Measurements from ENCODE around the gene FITM2. TPM values are rescaled to one million over a fixed set of nuclear protein-coding genes. Genes with fewer than 3 reads are reported as not detected.

The FITM2 gene
- total RNA-seq, 2 experiments from 2014 or later: 1.7 to 2.1 TPM

- H3K27ac Mint-ChIP-seq: no peak overlapping the region
- CTCF ChIA-PET: no interaction called here
- intact Hi-C loops (cut with micrococcal nuclease): no loop called here
- no peaks in the 10 kb centered on the region for H3K9me3 Mint-ChIP-seq
- peaks cover 3% of the 10 kb centered on the region for H3K36me3 Mint-ChIP-seq (ENCODE audit: low read depth)
- H3K27me3 Mint-ChIP-seq (ENCODE audit: low read depth): no peaks in the 10 kb centered on the region
- H3K4me1 Mint-ChIP-seq (ENCODE audit: low read depth): peaks cover 5% of the 10 kb centered on the region
- no peak for DNase-seq
- no peak overlapping the region for H3K4me3 Mint-ChIP-seq
Measured at GRCh38 chr20:44297721-44298120, 13.3 kb downstream of the FITM2 start.

- H3K27me3 Mint-ChIP-seq (ENCODE audit: low read depth): no peaks in the 10 kb centered on the region
- H3K36me3 Mint-ChIP-seq (ENCODE audit: low read depth): peaks cover 3% of the 10 kb centered on the region
- intact Hi-C loops (cut with micrococcal nuclease): no loop called here
- peaks cover 5% of the 10 kb centered on the region for H3K4me1 Mint-ChIP-seq (ENCODE audit: low read depth)
- H3K4me3 Mint-ChIP-seq: no peak overlapping the region
- CTCF ChIA-PET: interaction anchor here (0.7 to 1.2 kb wide), 2 partner anchors 15 to 99 kb away, joined by 3 to 4 read pairs; partner anchors contain the start of gene FITM2
- DNase-seq: no peak
- H3K9me3 Mint-ChIP-seq: no peaks in the 10 kb centered on the region
- H3K27ac Mint-ChIP-seq: no peak overlapping the region
Measured at GRCh38 chr20:44296011-44296410, 15.0 kb downstream of the FITM2 start.

- Mint-ChIP-seq H3K36me3 (ENCODE audit: low read depth) (peaks cover 9% of the 10 kb centered on the region), H3K27ac (no peak overlapping the region), H3K9me3 (peaks cover 3% of the 10 kb centered on the region), H3K4me1 (ENCODE audit: low read depth) (peaks cover 2% of the 10 kb centered on the region), H3K4me3 (no peak overlapping the region), H3K27me3 (ENCODE audit: low read depth) (no peaks in the 10 kb centered on the region)
- no peak for DNase-seq
- intact Hi-C loops (cut with micrococcal nuclease): no loop called here
- CTCF ChIA-PET: no interaction called here
Measured at GRCh38 chr20:44291754-44292153, 19.2 kb downstream of the FITM2 start.

GRCh38 chr20:44288252-44288651, 22.8 kb downstream of the FITM2 start:
- CTCF ChIA-PET: no interaction called here
- H3K27me3 Mint-ChIP-seq (ENCODE audit: low read depth): no peaks in the 10 kb centered on the region
- peaks cover 7% of the 10 kb centered on the region for H3K36me3 Mint-ChIP-seq (ENCODE audit: low read depth)
- no peak for DNase-seq
- H3K27ac Mint-ChIP-seq: no peak overlapping the region
- peaks cover 3% of the 10 kb centered on the region for H3K9me3 Mint-ChIP-seq
- no peak overlapping the region for H3K4me3 Mint-ChIP-seq
- no peaks in the 10 kb centered on the region for H3K4me1 Mint-ChIP-seq (ENCODE audit: low read depth)
- intact Hi-C loops (cut with micrococcal nuclease): no loop called here

GRCh38 chr20:44287272-44288097, 23.5 kb downstream of the FITM2 start:
- Mint-ChIP-seq H3K4me1 (ENCODE audit: low read depth) (no peaks in the 10 kb centered on the region), H3K27ac (no peak overlapping the region)
- CTCF ChIA-PET: no interaction called here

GRCh38 chr20:44284032-44284431, 27.0 kb downstream of the FITM2 start:
- no peaks in the 10 kb centered on the region for H3K27me3 Mint-ChIP-seq (ENCODE audit: low read depth)
- no peak overlapping the region for H3K27ac Mint-ChIP-seq
- H3K4me1 Mint-ChIP-seq (ENCODE audit: low read depth): no peaks in the 10 kb centered on the region
- H3K36me3 Mint-ChIP-seq (ENCODE audit: low read depth): peaks cover 7% of the 10 kb centered on the region
- H3K4me3 Mint-ChIP-seq: no peak overlapping the region
- CTCF ChIA-PET: interaction anchor here (0.6 to 1.0 kb wide), 2 partner anchors 8 to 901 kb away, joined by 3 to 4 read pairs; no protein-coding TSS in a partner anchor
- intact Hi-C loops (cut with micrococcal nuclease): no loop called here
- H3K9me3 Mint-ChIP-seq: peaks cover 3% of the 10 kb centered on the region
- no peak for DNase-seq

More at GRCh38 chr20:44287272-44288097, 23.5 kb downstream of the FITM2 start:
- peaks cover 7% of the 10 kb centered on the region for H3K36me3 Mint-ChIP-seq (ENCODE audit: low read depth)
- intact Hi-C loops (cut with micrococcal nuclease): no loop called here
- no peaks in the 10 kb centered on the region for H3K27me3 Mint-ChIP-seq (ENCODE audit: low read depth)
- no peak overlapping the region for H3K4me3 Mint-ChIP-seq
- H3K9me3 Mint-ChIP-seq: peaks cover 3% of the 10 kb centered on the region
- no peak for DNase-seq

GRCh38 chr20:44282192-44282591, 28.8 kb downstream of the FITM2 start:
- Mint-ChIP-seq H3K27me3 (ENCODE audit: low read depth) (no peaks in the 10 kb centered on the region), H3K27ac (no peak overlapping the region), H3K4me1 (ENCODE audit: low read depth) (no peaks in the 10 kb centered on the region), H3K4me3 (no peak overlapping the region), H3K36me3 (ENCODE audit: low read depth) (no peaks in the 10 kb centered on the region), H3K9me3 (no peaks in the 10 kb centered on the region)
- intact Hi-C loops (cut with micrococcal nuclease): no loop called here
- DNase-seq: no peak
- CTCF ChIA-PET: interaction anchor here (0.9 kb wide), 1 partner anchor 29 kb away, joined by 3 read pairs; the partner anchor contains the start of gene FITM2

GRCh38 chr20:44280387-44280786, 30.6 kb downstream of the FITM2 start:
- no peak for DNase-seq
- CTCF ChIA-PET: interaction anchor here (1.3 kb wide), 1 partner anchor 30 kb away, joined by 3 read pairs; the partner anchor contains the start of gene FITM2
- H3K36me3 Mint-ChIP-seq (ENCODE audit: low read depth): no peaks in the 10 kb centered on the region
- no peak overlapping the region for H3K27ac Mint-ChIP-seq
- no peaks in the 10 kb centered on the region for H3K9me3 Mint-ChIP-seq
- H3K4me1 Mint-ChIP-seq (ENCODE audit: low read depth): no peaks in the 10 kb centered on the region
- no peak overlapping the region for H3K4me3 Mint-ChIP-seq
- H3K27me3 Mint-ChIP-seq (ENCODE audit: low read depth): no peaks in the 10 kb centered on the region
- intact Hi-C loops (cut with micrococcal nuclease): no loop called here

GRCh38 chr20:44279228-44279627, 31.8 kb downstream of the FITM2 start:
- intact Hi-C loops (cut with micrococcal nuclease): no loop called here
- Mint-ChIP-seq H3K4me3 (no peak overlapping the region), H3K27ac (no peak overlapping the region), H3K36me3 (ENCODE audit: low read depth) (no peaks in the 10 kb centered on the region), H3K9me3 (no peaks in the 10 kb centered on the region), H3K27me3 (ENCODE audit: low read depth) (no peaks in the 10 kb centered on the region), H3K4me1 (ENCODE audit: low read depth) (no peaks in the 10 kb centered on the region)
- no peak for DNase-seq
- CTCF ChIA-PET: interaction anchor here (1.3 kb wide), 1 partner anchor 62 kb away, joined by 4 read pairs; no protein-coding TSS in a partner anchor

GRCh38 chr20:44274303-44275017, 36.5 kb downstream of the FITM2 start:
- Mint-ChIP-seq H3K4me3 (no peak overlapping the region), H3K36me3 (ENCODE audit: low read depth) (peaks cover 1% of the 10 kb centered on the region), H3K9me3 (no peaks in the 10 kb centered on the region), H3K27ac (no peak overlapping the region), H3K27me3 (ENCODE audit: low read depth) (no peaks in the 10 kb centered on the region), H3K4me1 (ENCODE audit: low read depth) (no peaks in the 10 kb centered on the region)
- DNase-seq: no peak
- CTCF ChIA-PET: interaction anchor here (1.7 kb wide), 1 partner anchor 57 kb away, joined by 5 read pairs; no protein-coding TSS in a partner anchor
- intact Hi-C loops (cut with micrococcal nuclease): loop anchor here (5.0 kb wide), 1 partner anchor 57 kb away; no protein-coding TSS in a partner anchor

- intact Hi-C loops (cut with micrococcal nuclease): loop anchor here (5.0 kb wide), 1 partner anchor 56 kb away; no protein-coding TSS in a partner anchor
- no peak overlapping the region for H3K4me3 Mint-ChIP-seq
Measured at GRCh38 chr20:44273231-44274215, 37.5 kb downstream of the FITM2 start.

More at GRCh38 chr20:44273231-44274215, 37.5 kb downstream of the FITM2 start:
- Mint-ChIP-seq H3K9me3 (no peaks in the 10 kb centered on the region), H3K27me3 (ENCODE audit: low read depth) (no peaks in the 10 kb centered on the region), H3K27ac (no peak overlapping the region), H3K4me1 (ENCODE audit: low read depth) (no peaks in the 10 kb centered on the region), H3K36me3 (ENCODE audit: low read depth) (peaks cover 1% of the 10 kb centered on the region)
- CTCF ChIA-PET: interaction anchor here (1.2 kb wide), 1 partner anchor 58 kb away, joined by 3 read pairs; no protein-coding TSS in a partner anchor
- DNase-seq: no peak
